PFSK-1 (cell line): ENCODE measurements around the gene PPP2R5A.

Experiments used
- FOXP2 ChIP-seq: optimal IDR thresholded peaks from 2 replicates; pipeline ENCODE3; 2011; ENCODE audit warnings: borderline replicate concordance, control low read depth, inconsistent platforms; ENCODE audit not compliant: insufficient read depth; ENCODE audit errors: extremely low read length, extremely low read depth
- POLR2AphosphoS5 ChIP-seq: IDR thresholded peaks from 2 replicates; pipeline ENCODE4 v1.6.1; 2012; ENCODE audit warnings: low read depth, mild to moderate bottlenecking, control low read depth, low read length, moderate library complexity
- REST ChIP-seq, 2 experiments: IDR thresholded peaks; 2 replicates each; pipeline versions ENCODE4 v1.6.1 to v1.8.0; 2011 to 2012; ENCODE audit warnings: low read depth in 2 of 2, low read length in 2 of 2, control low read depth in 1 of 2, inconsistent platforms in 1 of 2, mild to moderate bottlenecking in 1 of 2, moderate library complexity in 1 of 2; ENCODE audit not compliant: insufficient read depth in 1 of 2
- SIN3A ChIP-seq: IDR thresholded peaks from 2 replicates; pipeline ENCODE4 v1.6.1; 2012; ENCODE audit warnings: mild to moderate bottlenecking, low read length, moderate library complexity, borderline replicate concordance; ENCODE audit not compliant: insufficient read depth
- TAF1 ChIP-seq: IDR thresholded peaks from 2 replicates; pipeline ENCODE4 v1.6.1; 2012; ENCODE audit warnings: low read length, control low read depth, borderline replicate concordance; ENCODE audit not compliant: insufficient read depth

Gene PPP2R5A

GRCh38 chr1:212238552-212238951 is 46.7 kb upstream of the PPP2R5A start:
- TF ChIP-seq TAF1: no peak
- no peak for TF ChIP-seq POLR2AphosphoS5
- TF ChIP-seq REST (IDR thresholded peaks at IDR 0.05; ENCODE audit: insufficient read depth in 1 of 2, low read depth in 2 of 2, low read length in 2 of 2): no peak

GRCh38 chr1:212241501-212241900 is 43.7 kb upstream of the PPP2R5A start:
- no peak for TF ChIP-seq SIN3A
- no peak for TF ChIP-seq POLR2AphosphoS5
- no peak for TF ChIP-seq TAF1
- no peak for TF ChIP-seq REST (IDR thresholded peaks at IDR 0.05; ENCODE audit: insufficient read depth in 1 of 2, low read depth in 2 of 2, low read length in 2 of 2)
- no peak for TF ChIP-seq FOXP2

- TF ChIP-seq POLR2AphosphoS5: no peak
- TF ChIP-seq FOXP2: no peak
- no peak for TF ChIP-seq REST (IDR thresholded peaks at IDR 0.05; ENCODE audit: insufficient read depth in 1 of 2, low read depth in 2 of 2, low read length in 2 of 2)
- TF ChIP-seq SIN3A: no peak
- TF ChIP-seq TAF1: no peak
Observed at GRCh38 chr1:212241957-212242287, 43.3 kb upstream of the PPP2R5A start.

GRCh38 chr1:212242288-212242984 is 42.8 kb upstream of the PPP2R5A start:
- TF ChIP-seq REST (IDR thresholded peaks at IDR 0.05; ENCODE audit: insufficient read depth in 1 of 2, low read depth in 2 of 2, low read length in 2 of 2) (peak in 1 of 2 experiments; percentile 59; a peak in 1 of 4 replicates), POLR2AphosphoS5 (no peak), SIN3A (no peak), FOXP2 (no peak), TAF1 (no peak)

GRCh38 chr1:212242985-212243308 is 42.3 kb upstream of the PPP2R5A start:
- TF ChIP-seq FOXP2 (no peak), POLR2AphosphoS5 (no peak), SIN3A (no peak), REST (IDR thresholded peaks at IDR 0.05; ENCODE audit: insufficient read depth in 1 of 2, low read depth in 2 of 2, low read length in 2 of 2) (no peak), TAF1 (no peak)
